GM21381 (cell line): ENCODE results near the gene UXT.
"Not testable (repeated sequence)": the region's sequence is repeated elsewhere in the genome, so short reads cannot be mapped to it uniquely, and the experiment has no call there.

Experiments
- ATAC-seq: cut with Tn5 transposase; IDR thresholded peaks from one replicate; pipeline ENCODE4 v1.9.1; 2021; ENCODE audit warnings: mild to moderate bottlenecking, moderate library complexity; ENCODE audit not compliant: unreplicated experiment

Gene UXT, protein sequence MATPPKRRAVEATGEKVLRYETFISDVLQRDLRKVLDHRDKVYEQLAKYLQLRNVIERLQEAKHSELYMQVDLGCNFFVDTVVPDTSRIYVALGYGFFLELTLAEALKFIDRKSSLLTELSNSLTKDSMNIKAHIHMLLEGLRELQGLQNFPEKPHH

GRCh38 chrX:47658684-47659420, at the start of gene UXT:
Gene UXT (minus strand): TSS chrX:47659180. CDS start chrX:47658927, 253 bp downstream.
- ATAC-seq, result peak; percentile 79

GRCh38 chrX:47707031-47707780, 48.2 kb upstream of the UXT start:
- no peak for ATAC-seq

DNA sequence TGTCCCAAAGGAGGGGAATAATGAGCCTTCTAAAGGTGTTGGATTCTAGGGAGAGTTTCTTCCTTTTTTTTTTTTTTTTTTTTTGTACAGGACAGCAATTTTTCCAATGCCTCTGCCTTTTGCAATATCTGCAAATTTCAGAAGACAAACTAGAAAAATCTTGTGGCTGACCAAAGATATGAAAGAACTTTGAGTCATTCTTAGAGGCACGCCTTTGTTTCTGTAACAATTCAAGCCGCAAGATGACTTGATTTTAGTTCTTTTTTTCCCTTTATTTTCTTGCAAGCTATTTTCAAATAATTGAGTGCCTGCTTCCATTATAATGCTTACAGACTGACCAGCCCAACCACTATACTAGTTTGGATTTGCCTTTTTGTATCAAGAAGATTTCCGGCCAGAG, 47.6 kb upstream of the UXT start:
- no peak for ATAC-seq

DNA sequence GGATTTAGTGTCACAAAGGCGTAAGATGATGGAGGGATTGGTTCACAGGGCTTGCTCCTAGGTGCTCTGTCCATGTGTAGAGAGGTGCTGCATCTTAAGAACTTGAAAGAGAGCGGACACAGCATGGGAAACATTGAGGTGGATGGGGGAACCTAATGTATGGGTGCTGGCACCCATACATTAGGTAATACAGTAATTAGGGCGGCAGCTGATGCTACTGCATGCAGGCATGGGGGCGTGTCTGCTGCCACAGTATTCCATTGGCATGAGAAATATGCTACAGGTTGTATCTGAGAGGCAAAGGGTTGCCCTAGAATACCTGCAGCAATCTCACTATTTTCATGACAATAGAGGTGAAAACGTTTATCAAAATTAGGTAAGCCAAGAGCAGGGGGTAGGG, 45.8 kb upstream of the UXT start:
- ATAC-seq, result no peak

GRCh38 chrX:47697181-47697580, 38.2 kb upstream of the UXT start:
- no peak for ATAC-seq

- no peak for ATAC-seq
Measured at GRCh38 chrX:47690175-47690574, 31.2 kb upstream of the UXT start.

- no peak for ATAC-seq
Measured at GRCh38 chrX:47687263-47687662, 28.3 kb upstream of the UXT start.

GRCh38 chrX:47683829-47684205, 24.8 kb upstream of the UXT start:
- no peak for ATAC-seq

DNA sequence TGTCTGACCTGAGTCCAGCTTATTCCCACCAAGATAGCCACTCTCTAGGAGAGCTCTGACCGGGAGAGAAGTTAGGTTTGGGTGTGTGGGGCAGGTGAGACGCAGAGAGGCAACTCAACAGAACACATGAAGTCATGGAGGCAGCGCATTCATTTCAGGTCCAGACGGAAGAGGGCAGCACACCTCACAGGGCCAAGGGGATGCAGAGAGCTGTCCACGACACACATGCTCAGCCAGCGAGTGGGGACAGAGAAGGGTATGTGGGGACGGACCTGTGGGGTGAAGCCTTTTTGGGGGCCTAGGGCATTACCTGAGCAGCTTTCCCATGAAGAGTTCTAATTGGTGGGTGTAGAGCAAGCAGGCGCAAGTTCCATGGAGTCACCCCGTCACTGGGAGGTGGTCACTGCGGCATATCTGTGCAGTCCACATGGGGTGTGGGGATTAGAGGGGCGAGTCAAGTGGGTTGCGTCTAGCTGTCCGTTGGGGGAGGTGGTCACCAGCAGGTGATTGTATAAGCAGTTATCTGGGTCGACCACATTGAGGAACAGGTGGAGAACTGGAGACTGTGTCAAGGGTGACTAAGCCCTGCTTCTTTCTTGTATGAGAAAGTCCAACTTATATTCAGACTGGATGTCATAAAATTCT, 24.3 kb upstream of the UXT start:
- ATAC-seq, result no peak

DNA sequence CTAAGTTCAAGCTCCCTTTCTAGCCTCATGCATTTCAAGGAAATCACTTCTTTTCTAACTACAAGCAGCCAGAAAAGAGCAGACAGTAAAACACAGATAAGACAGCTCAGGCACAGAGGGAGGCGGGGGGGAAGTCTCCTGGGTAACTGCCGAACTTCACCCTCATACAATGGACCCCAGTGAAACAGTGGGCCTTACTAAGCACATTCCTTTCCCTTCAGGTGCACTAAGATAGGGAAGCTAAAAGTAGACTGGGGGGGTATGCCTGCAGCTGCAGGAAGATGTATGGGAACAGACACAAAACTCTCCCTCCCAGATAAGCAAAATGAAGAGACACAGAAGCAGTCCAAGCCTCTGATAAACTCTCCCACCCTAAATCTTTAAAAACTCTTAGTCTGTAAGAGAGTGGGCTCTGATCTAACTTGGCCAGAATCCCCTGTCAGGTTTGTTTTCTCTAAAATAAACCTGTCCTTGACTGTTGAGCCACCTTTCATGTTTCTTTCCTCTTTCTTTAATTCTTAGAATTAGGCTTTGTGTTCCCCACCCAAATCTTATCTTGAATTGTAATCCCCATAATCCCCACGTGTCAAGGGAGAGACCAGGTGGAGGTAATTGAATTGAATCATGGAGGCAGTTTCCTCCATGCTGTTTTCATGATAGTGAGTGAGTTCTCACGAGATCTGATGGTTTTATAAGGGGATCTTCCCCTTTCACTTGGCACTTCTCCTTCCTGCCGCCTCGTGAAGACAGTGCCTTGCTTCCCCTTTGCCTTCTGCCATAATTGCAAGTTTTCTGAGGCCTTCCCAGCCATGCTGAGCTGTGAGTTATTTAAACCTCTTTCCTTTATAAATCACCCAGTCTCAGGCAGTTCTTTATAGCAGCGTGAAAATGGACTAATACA, 17.2 kb upstream of the UXT start:
- not testable (repeated sequence) for ATAC-seq

- no peak for ATAC-seq
Measured at GRCh38 chrX:47674776-47675175, 15.8 kb upstream of the UXT start.

- not testable (repeated sequence) for ATAC-seq
Measured at GRCh38 chrX:47665797-47666196, 6.8 kb upstream of the UXT start.

- no peak for ATAC-seq
Measured at GRCh38 chrX:47664737-47665136, 5.8 kb upstream of the UXT start.

GRCh38 chrX:47662144-47662657, 3.2 kb upstream of the UXT start:
- no peak for ATAC-seq

DNA sequence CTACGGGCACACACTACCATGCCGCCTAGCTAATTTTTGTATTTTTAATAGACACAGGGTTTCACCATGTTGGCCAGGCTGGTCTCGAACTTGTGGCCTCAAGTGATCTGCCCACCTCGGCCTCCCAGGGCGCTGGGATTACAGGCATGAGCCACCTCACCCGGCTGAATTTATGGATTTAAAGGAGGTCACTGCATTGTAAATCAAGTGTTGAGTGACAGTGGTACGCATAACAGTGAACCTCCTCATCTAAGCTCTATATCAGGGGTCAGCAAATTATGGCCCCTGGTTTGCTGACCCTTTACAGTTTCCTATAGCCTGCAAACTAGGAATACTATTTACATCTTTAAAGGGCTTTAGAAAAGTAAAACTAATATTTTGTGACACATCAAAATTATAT, 2.6 kb upstream of the UXT start:
- ATAC-seq, result no peak

- no peak for ATAC-seq
Measured at GRCh38 chrX:47659421-47659726, 394 bp upstream of the UXT start.

DNA sequence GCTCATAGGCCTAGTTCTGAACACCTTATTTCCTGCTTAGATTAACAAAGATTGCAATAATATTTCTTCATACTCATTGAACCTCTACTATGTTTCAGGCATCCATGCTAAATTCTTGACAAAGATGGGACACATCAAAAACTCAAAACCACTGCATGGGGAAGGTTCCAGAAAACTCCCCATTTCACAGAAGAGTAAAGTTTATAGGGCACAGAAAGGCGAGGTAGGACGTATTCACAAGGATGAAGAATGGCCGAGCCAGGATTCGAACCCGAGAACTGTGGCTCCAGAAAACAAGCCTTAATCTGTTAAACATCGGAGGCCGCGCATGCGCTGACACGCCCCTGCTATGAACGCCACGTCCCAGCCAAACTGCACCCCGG, 688 bp downstream of the UXT start:
- ATAC-seq, result no peak

GRCh38 chrX:47651043-47651905, 7.7 kb downstream of the UXT start:
- ATAC-seq, result no peak

- peak; percentile 91 for ATAC-seq
Measured at GRCh38 chrX:47650164-47651042, 8.6 kb downstream of the UXT start, which contains the start of gene ELK1. Gene ELK1 (minus strand): TSS chrX:47650563. CDS start chrX:47641441, 9,122 bp downstream.
